Suprapubic skin (tissue), 4 donors: ENCODE results near the gene GLYR1. TPM values are rescaled to one million over a fixed set of nuclear protein-coding genes. Genes with fewer than 3 reads are reported as not detected.

Source experiments
- DNase-seq, 2 donors: peaks; one replicate each; pipeline ENCODE4 v3.0.0-alpha.2; 2019; ENCODE audit warnings: low spot score in 2 of 2
- H3K27ac ChIP-seq: fragments of 200-600 bp; sonication (generic); one replicate; pipeline ENCODE4 v1.5.1; 2019
- H3K27me3 ChIP-seq: fragments of 200-600 bp; sonication (generic); one replicate; pipeline ENCODE4 v1.5.1; 2019
- H3K36me3 ChIP-seq: fragments of 200-600 bp; sonication (generic); one replicate; pipeline ENCODE4 v1.5.1; 2019
- H3K4me1 ChIP-seq: fragments of 200-600 bp; sonication (generic); one replicate; pipeline ENCODE4 v1.5.1; 2019
- H3K4me3 ChIP-seq: fragments of 200-600 bp; sonication (generic); one replicate; pipeline ENCODE4 v1.5.1; 2019; ENCODE audit warnings: mild to moderate bottlenecking
- H3K9me3 ChIP-seq: fragments of 200-600 bp; sonication (generic); one replicate; pipeline ENCODE4 v1.5.1; 2019
- EP300 ChIP-seq: sonication (generic); formaldehyde crosslinking; IDR thresholded peaks from one replicate; pipeline ENCODE4 v1.6.1; 2017; ENCODE audit warnings: antibody characterized with exemption
- POLR2A ChIP-seq, 2 donors: fragments of 450-650 bp; IDR thresholded peaks; one replicate each; pipeline ENCODE4 v1.6.1; 2017; ENCODE audit warnings: antibody characterized with exemption in 2 of 2, mild to moderate bottlenecking in 2 of 2, moderate library complexity in 2 of 2
- POLR2AphosphoS5 ChIP-seq, 3 donors: sonication (generic); formaldehyde crosslinking; IDR thresholded peaks; one replicate each; pipeline ENCODE4 v1.6.1; 2017; ENCODE audit warnings: antibody characterized with exemption in 3 of 3
- WGBS: methylation state at CpG from one replicate; pipeline ENCODE4 v1.1.5; 2018; 5-methylcytosine and 5-hydroxymethylcytosine counted together
- total RNA-seq, 4 donors: library from RNA; depleted of rRNA; stranded (reverse); fragments of >200 nt; gene quantifications; one replicate each; pipeline ENCODE4 v1.1.0, GENCODE V29; 2016
- TF ChIP-seq, protein P1 (sequence below), 2 donors: fragments of 200-600 bp in 1 of 2; fragments of 450-650 bp in 1 of 2; sonication (generic) in 1 of 2; IDR thresholded peaks; one replicate each; pipeline ENCODE4 v1.5.1; 2016 to 2019; ENCODE audit warnings: antibody characterized with exemption in 2 of 2, mild to moderate bottlenecking in 1 of 2, moderate library complexity in 1 of 2

Gene GLYR1
- total RNA-seq, 4 donors from 2014 or later: 42.2 to 76.0 (median 50.7) TPM

DNA sequence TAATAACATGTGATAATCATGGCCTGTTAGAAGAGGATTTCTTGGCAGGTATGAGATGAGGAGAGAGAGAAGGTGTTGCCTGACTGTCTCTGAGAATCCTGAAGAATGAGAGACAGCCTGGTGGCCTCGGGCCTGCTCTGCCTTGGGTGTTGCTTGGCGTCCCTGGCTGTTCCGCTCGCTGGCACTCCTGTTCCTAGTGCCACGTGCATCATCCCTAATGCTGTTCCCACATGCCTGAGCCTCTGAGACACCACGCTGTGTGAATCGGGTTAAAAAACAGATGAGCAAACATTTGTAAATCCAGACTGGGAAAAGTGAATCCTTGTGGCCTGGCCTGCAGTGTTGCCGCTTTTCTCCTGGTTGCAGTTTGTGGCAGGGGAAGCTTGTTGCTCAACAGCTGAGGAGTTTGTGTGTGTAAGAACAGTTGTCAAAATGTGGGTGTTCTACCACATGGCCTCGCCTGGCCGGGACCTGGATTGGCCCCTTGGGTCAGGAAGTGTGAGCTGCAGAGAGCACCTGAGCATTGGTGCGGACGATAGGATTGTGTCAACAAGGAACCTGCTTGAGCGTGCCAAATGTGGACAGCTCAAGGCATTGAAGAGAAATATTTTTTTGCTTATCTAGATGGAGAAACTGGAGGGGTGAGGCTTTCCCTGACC is 22.2 kb upstream of the GLYR1 start:
- H3K36me3 ChIP-seq: peaks cover 46% of the 10 kb centered on the region
- whole genome bisulfite sequencing: 65% methylated on average over 13 of the region's 13 CpGs
- DNase-seq: peak in 1 of 2 donors; percentile 73
- no peaks in the 10 kb centered on the region for H3K27me3 ChIP-seq
- peak overlapping the region; percentile 40 for H3K27ac ChIP-seq
- no peaks in the 10 kb centered on the region for H3K9me3 ChIP-seq
- no peak overlapping the region for H3K4me3 ChIP-seq
- H3K4me1 ChIP-seq: peaks cover 19% of the 10 kb centered on the region
- TF ChIP-seq POLR2A (IDR thresholded peaks at IDR 0.05) (no peak), EP300 (no peak), POLR2AphosphoS5 (IDR thresholded peaks at IDR 0.05) (no peak)
- TF ChIP-seq, protein P1, sequence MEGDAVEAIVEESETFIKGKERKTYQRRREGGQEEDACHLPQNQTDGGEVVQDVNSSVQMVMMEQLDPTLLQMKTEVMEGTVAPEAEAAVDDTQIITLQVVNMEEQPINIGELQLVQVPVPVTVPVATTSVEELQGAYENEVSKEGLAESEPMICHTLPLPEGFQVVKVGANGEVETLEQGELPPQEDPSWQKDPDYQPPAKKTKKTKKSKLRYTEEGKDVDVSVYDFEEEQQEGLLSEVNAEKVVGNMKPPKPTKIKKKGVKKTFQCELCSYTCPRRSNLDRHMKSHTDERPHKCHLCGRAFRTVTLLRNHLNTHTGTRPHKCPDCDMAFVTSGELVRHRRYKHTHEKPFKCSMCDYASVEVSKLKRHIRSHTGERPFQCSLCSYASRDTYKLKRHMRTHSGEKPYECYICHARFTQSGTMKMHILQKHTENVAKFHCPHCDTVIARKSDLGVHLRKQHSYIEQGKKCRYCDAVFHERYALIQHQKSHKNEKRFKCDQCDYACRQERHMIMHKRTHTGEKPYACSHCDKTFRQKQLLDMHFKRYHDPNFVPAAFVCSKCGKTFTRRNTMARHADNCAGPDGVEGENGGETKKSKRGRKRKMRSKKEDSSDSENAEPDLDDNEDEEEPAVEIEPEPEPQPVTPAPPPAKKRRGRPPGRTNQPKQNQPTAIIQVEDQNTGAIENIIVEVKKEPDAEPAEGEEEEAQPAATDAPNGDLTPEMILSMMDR (IDR thresholded peaks at IDR 0.05): no peak

DNA sequence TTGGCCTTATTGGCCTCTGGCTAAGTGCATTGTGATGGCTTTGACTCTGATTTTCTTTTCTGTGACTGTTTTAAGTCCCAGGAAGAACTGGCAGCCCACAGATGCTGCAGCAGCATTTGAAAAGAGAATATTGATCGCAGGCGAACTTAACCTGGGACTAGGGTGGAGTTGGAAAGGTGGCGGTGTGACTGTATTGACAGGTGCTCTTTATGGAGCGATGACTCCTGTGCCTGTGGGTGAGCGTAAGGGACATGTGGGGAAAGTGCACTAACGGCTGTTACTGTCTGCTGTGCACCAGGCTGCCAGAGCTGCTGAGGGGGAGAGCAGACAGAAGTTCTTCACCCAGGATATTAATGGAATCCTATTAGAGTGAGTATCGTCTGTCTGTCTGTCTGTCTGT is 21.4 kb upstream of the GLYR1 start:
- Histone ChIP-seq H3K27ac (no peak overlapping the region), H3K4me1 (peaks cover 21% of the 10 kb centered on the region), H3K9me3 (no peaks in the 10 kb centered on the region), H3K36me3 (peaks cover 46% of the 10 kb centered on the region), H3K4me3 (no peak overlapping the region), H3K27me3 (no peaks in the 10 kb centered on the region)
- 90% methylated on average over 7 of the region's 7 CpGs for WGBS
- DNase-seq: no peak
- TF ChIP-seq POLR2AphosphoS5 (IDR thresholded peaks at IDR 0.05) (no peak), POLR2A (IDR thresholded peaks at IDR 0.05) (no peak), EP300 (no peak)
- TF ChIP-seq, protein P1 (IDR thresholded peaks at IDR 0.05): no peak

DNA sequence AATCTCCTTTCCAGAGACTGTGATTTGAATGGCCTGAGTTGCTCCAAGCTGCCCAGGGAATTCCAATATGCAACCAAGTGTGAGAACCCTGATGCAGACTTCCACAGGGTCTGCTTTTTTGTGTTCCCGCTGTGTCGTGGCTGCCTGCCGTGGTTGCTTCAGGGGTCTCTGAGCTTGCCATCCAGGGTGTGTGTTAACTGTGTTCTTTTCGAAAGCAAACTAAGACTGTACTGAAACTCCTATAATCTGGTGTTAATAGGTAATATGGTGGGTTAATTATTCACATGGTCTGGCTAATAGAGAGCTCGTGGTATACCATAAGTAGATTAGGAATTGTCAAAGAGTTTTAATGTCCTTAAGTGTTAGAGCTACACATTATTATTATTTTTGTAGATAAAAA is 20.9 kb upstream of the GLYR1 start:
- H3K9me3 ChIP-seq: no peaks in the 10 kb centered on the region
- WGBS: 92% methylated on average over 5 of the region's 5 CpGs

DNA sequence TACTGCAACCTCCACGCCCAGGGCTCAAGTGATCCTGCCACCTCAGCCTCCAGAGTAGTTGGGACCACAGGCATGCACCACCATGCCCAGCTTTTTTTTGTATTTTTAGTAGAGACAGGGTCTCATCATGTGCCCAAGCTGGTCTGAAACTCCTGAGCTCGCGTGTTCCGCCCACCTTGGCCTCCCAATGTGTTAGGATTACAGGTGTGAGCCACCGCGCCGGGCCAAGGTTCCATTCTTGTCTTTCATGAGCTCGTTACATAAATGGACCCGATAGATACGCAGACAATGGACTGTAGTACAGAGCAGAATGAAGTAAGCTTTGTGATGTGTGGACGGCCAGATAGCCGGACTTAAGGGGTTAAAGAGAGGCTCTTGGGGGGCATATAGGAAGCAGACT is 19.5 kb upstream of the GLYR1 start:
- 96% methylated on average over 12 of the region's 12 CpGs for WGBS
- peaks cover 30% of the 10 kb centered on the region for H3K36me3 ChIP-seq
- TF ChIP-seq, protein P1 (IDR thresholded peaks at IDR 0.05): no peak

More for the DNA sequence above, 20.9 kb upstream of the GLYR1 start:
- TF ChIP-seq, protein P1 (IDR thresholded peaks at IDR 0.05): no peak
- TF ChIP-seq EP300 (no peak), POLR2A (IDR thresholded peaks at IDR 0.05) (no peak), POLR2AphosphoS5 (IDR thresholded peaks at IDR 0.05) (no peak)
- Histone ChIP-seq H3K27ac (no peak overlapping the region), H3K27me3 (no peaks in the 10 kb centered on the region), H3K36me3 (peaks cover 41% of the 10 kb centered on the region), H3K4me1 (peaks cover 21% of the 10 kb centered on the region), H3K4me3 (no peak overlapping the region)
- DNase-seq: no peak

DNA sequence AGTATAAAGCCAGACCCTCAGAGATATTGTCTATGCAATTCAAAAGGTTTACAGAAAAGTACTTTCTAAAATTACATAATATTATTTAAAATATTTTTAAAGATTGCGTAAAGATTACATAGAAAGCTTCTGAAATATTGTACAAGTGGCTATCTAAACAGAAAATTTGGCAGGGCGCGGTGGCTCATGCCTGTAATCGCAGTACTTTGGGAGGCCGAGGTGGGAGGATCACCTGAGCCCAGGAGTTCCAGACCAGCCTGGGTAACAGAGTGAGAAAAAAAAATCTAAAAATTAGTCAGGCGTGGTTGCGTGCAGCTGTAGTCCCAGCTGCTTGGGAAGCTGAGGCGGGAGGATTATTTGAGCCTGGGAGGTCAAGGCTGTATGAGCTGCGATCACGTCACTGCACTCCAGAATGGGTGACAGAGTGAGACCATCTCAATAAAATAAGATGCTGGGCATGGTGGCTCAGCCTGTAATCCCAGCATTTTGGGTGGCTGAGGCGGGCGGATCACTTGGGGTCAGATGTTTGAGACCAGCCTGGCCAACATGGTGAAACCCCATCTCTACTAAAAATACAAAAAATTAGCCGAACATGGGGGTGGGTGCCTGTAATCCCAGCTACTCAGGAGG is 18.3 kb upstream of the GLYR1 start:
- no peaks in the 10 kb centered on the region for H3K27me3 ChIP-seq
- TF ChIP-seq, protein P1 (IDR thresholded peaks at IDR 0.05): no peak
- TF ChIP-seq EP300: no peak
- no peak for TF ChIP-seq POLR2AphosphoS5 (IDR thresholded peaks at IDR 0.05)
- no peak for TF ChIP-seq POLR2A (IDR thresholded peaks at IDR 0.05)
- peaks cover 21% of the 10 kb centered on the region for H3K4me1 ChIP-seq
- H3K4me3 ChIP-seq: no peak overlapping the region
- DNase-seq: no peak
- peaks cover 31% of the 10 kb centered on the region for H3K36me3 ChIP-seq
- H3K9me3 ChIP-seq: no peaks in the 10 kb centered on the region
- no peak overlapping the region for H3K27ac ChIP-seq
- 95% methylated on average over 13 of the region's 13 CpGs for WGBS

More for the DNA sequence above, 19.5 kb upstream of the GLYR1 start:
- Histone ChIP-seq H3K4me1 (peaks cover 21% of the 10 kb centered on the region), H3K4me3 (no peak overlapping the region), H3K27me3 (no peaks in the 10 kb centered on the region), H3K27ac (no peak overlapping the region), H3K9me3 (no peaks in the 10 kb centered on the region)
- DNase-seq: no peak
